IPS DF 4.7 (cell line): ENCODE results near the gene KCNQ2.
"Not testable (repeated sequence)": the region's sequence is repeated elsewhere in the genome, so short reads cannot be mapped to it uniquely, and the experiment has no call there.

Experiments
- DNase-seq: peaks from one replicate; pipeline ENCODE4 v3.0.0-alpha.2; 2013; ENCODE audit warnings: low spot score; ENCODE audit errors: extremely low read depth

Gene KCNQ2

DNA sequence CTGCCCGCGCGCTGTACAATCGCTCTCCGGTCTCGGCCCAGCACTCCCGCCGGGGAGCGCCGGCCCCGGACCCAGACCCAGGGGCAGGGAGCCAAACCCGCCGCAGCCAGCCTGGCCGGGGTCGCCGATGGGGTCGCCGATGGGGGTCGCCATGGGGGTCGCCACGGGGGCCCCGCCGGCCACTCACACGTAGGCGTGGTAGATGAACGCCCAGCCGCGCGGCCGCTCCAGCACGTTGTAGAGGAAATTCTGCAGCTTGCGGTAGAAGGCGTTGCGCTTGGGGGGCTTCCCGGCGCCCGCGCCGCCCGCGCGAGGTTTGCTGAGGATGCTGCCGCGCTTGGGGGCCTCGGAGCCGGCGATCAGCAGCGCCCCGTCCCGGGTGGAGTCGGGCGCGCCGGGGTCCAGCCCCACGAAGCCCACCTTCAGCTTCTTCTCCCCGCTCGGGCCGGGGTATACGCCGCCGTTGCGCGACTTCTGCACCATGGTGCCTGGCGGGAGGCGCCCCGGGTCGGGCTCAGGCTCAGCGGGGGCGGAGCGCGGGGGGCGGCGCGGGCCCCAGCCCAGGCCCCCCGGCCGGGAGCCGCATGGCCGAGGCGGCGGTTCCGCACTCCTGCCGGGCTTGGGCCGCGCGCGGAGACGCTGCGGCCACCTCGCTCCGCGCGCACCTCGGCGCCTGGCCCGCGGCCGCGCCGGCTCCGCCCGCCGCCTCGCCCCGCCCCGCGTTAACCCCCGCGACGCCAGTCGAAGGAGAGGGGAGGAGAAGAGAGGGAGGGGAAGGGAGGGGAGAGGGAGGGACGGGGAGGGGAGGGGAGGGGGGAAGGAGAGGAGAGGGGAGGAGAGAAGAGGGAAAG lies at the start of gene KCNQ2:
Gene KCNQ2 (minus strand): TSS at position 675 of the 851 bp plus-strand sequence. CDS start 192 bp downstream, at position 483.
- DNase-seq: no peak

DNA sequence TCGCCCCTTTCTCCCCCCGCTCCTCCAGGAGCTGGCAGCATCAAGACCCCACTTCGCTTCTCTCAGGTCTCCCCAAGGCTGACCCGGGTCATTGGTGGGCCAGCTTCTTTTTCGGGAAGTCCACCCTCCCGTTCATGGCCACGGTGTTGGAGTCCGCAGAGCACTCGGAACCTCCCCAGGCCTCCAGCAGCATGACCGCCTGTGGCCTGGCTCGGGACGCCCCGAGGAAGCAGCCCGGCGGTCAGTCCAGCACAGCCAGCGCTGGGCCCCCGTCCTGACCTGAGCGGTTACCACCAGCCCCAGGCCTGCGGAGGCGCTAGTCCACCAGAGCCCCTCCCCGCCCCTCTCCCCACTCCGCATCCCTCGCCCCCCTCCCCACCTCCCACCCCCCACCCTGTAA lies 49.1 kb upstream of the KCNQ2 start:
- DNase-seq: no peak

DNA sequence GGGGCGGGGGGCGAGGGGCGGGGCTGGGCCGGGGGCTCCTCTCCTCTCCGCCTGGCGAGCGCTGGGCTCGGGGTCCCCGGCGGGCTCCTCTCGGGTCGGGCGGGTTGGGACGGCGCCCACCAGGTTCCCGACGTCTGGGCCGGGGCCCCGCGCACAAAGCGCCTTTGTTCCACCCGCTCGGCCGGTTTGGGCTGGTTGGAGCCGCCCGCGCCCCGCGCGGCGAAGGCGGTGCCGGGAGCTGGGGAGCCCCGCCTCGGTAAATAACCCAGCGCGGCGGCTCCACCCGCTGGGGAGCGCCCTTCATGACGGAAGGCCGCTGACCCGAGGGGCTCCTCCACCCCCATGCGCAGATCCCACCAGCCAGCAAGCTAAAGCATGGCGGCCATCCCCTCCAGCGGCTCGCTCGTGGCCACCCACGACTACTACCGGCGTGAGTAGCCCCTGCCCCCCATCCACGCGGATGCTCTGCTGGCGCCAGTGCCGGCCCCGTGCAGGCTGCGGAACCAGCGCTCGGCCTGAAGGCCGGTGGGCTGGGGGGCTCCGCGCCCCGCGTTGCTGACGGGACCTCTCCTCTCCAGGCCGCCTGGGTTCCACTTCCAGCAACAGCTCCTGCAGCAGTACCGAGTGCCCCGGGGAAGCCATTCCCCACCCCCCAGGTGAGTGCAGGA lies 48.6 kb upstream of the KCNQ2 start:
- DNase-seq: no peak

DNA sequence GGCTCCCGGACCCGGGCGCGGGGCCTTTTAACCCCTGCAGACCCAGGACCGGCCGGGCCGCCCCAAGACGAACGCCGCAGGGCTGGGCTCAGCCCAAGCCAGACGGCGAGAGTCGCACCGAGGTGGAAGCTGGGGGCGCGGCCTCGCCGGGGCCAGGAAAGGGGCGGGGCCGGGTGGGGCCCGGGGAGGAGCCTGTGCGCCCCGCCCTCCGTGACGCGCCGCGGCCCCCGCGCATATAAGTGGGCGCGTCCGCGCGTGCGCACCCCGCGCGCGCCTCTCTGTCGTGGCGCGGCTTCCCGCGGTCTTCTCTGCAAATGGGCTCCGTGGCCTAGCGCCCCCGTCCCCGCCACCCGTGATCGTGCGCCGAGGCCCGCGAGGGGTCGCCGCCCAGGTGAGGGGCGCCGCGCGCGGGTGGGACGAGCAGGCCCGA lies 48.1 kb upstream of the KCNQ2 start, which contains the start of gene PPDPF:
Gene PPDPF (plus strand): TSS at position 262 of the 430 bp plus-strand sequence. CDS start 544 bp downstream, outside the sequence.
- DNase-seq: no peak

DNA sequence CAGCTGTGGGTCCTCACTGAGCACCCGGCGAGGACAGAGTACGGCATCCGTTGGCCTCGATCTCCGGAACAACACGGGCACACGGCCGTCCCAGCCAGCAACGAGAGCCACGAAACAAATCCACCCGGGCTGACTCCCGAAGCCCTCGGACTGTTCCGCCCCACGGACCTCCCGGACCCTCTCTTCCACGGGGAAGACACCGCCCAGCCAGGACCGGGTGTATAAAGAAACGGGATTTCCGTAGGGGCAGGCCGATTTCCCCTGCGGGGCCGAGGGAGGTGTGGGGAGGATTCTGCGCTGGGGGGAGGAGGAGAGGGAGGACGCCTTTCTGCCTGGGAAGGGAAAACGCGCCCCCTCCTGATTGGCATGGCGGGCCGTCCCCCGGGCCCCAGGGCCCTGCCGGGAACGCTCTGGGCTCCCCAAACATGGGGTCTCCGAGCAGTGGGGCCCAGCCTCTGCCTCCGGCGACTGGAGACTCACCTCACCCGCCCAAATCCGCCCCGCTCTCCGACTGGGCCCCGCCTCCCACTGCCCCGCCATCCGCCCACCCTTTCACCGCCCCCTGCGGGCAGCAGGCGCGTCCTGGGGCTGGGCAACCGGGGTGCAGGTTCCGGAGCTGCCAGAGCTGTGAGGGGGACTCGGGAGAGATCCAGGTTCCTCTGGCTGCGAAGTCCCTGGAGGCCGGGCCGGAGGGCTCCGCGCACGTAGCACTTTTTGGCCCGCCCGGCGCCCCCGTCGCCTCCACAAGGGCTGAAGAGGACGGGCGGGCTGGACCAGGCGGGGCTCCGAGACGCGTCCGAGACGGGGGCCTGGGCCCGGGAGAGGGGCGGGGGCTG lies 47.4 kb upstream of the KCNQ2 start:
- DNase-seq: no peak

DNA sequence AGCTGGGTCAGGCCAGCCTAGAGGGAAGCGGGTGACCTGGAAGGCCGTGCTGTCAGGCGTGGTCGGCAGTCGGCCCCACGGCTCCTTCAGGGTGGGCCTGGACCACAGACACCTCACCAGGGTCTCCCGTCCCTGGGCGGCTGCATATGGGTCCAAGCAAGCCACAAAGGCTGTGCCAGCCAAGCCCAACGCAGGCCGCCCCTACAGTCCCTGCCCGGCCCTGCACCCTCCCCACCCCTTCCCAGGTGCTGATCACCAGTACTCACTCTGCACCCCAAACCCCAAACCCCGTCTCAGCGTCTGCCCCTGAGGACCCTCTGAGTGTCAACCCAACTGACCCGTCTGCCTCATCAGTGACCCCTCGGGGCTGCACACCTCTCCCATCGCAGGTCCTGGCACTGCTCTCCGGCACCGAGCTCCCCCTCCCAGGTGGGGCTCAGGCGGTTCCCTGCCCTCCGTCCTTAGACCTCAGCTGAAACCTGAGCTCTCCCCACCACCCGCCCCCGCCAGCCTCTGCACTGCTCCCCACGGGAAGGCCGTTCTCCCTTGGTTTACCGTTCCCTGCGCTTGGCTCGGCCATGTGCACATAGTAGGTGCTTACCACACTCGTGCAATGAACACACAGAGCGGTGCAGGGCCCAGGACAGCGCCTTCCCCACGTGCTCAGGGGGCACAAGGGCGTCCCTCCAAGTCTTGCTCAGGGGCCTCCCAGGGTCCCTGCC lies 46.7 kb upstream of the KCNQ2 start:
- DNase-seq: no peak

DNA sequence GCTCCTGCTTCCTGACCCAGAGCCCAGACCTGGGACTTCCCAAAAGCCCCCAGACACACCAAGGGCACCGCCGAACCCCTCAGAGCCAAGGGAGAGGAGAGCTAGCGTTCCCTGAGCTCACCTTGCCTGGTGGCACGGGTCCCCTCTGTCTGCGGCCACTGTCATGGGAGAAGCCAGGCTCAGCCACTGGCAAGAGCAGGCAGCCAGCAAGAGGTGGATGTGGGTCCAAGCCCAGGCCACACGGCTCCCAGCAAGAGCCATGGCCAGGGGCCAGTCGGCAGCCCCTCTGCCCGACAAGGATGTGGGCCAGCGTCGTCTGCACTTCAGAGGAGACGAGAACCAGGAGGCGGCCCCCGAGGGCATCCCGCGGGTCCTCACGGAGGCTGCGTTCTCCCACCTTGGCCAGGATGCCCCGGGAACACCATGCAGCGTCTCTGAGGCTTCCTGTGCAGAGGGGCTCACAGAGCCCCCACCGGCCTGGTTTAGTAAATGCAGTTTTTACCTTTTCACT lies 46.0 kb upstream of the KCNQ2 start:
- no peak for DNase-seq

DNA sequence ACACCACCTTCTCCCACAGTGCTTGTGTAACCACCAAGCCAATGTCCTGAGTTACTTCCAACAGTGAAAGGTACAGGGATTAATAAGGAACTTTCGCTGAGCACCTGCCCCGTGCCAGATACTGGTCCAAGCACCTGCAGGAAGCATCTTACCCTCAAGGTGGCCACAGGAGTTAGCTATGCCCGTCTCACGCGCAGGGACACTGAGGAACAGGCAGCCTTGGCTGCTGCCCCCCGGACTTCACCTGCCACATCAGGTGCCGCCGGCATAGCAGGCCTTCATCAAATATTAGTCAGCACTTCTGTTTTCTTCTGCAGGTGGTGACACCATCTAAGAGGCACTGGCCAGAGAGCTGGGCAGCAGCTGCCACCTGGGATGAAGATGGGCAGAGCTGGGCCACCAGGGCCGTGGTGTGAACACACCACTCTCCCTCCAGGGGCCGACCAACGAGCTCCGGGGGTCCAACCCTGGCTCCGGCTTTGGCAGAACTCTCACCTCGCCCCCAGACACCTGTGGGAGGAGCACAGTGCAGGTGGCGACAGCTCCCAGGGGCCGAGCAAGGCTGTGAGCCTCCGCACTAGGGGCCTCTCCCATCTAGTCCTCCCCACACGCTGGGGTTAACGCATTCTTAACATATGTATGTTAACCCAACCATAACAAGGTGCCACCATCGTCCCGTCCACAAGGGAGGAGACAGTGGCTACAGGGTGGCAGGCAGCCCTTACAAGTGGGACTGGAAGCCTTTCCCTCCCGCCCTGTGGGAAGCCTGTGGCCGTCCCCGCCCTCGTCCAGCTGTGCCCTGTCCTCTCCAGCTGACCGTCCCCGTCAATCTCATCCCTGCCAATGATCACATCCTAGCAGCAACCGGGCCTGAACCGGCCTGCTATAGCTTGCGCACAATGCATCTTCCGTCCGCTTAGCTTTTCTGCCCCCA lies 45.2 kb upstream of the KCNQ2 start:
- no peak for DNase-seq

DNA sequence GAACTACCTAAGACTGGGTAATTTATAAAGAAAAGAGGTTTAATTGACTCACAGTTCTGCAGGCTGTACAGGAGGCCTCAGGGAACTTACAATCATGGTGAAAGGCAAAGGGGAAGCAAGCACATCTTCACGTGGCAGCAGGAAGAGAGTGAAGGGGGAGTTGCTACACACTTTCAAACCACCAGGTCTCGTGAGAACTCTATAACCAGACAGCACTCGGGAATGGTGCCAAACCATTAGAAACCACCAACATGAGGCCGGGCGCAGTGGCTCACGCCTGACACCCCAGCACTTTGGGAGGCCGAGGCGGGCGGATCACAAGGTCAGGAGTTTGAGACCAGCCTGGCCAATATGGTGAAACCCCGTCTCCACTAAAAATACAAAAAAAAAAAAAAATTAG lies 42.1 kb upstream of the KCNQ2 start:
- not testable (repeated sequence) for DNase-seq

DNA sequence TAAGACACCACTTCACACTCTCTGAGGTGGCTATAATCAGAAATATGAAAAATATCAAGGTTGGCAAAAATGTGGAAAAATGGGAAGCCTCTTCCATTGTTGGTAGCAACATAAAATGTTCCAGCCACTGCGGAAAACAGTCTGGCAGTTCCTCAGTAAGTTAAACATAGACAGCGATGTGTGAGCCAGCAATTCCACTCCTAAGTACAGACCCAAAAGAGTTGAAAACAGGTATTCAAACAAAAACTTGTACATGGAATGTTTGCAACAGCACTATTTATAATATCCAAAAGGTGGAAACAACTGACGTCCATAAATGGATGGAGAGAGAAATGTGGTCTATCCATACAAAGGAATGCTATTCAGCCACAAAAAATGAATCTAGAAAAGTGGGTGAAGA lies 40.8 kb upstream of the KCNQ2 start:
- DNase-seq: no peak

DNA sequence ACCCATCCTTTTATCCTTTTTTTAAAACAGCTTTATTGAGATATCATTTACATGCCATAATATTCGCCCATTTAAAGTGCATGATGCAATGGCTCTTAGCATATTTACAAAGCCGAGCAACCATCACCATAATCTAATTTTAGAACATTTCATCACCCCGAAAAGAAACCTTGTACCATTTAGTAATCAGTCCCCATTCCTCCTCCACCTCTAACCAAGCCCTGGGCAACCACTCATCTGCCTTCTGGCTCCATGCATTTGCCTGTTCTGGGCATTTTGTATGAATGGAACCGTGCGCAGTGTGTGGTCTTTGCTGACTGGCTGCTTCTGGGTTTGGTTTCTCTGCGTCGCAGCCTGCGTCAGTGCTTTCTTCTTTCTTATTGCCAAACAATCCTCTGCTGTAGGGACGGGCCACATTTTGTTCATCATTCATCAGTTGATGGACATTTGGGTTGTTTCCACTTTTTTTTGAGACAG lies 36.7 kb upstream of the KCNQ2 start:
- DNase-seq: no peak

DNA sequence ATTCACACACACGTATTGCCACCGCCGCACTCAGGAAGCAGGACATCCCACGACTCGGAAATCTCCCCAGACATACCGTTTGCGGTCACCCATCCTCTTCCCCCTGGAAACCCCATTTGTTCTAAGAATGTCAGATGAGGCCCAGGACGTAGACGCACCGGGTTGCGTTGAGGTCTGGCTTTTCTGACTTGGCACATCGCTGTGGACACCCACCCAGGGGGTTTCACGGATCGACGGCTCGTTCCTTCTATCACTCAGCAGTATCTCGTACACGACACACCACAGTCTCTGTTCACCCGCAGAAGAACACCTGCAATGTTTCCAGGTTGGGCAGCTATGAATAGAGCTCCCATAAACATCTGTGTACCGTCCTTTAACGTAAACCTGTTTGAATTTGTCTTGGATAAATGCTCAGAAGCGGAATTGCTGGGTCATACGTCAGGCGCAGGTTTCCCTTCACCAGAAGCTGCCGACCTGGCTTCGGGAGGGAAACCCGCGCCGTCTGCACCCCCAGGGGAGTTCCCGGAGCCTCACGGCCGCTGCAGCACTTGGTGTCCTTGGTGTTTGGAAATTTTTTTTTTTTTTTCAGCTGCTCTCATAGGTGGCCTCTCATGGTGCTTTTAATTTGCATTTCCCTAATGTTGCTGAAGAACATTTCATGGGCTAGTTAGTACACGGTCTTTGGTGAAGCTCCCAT lies 35.8 kb upstream of the KCNQ2 start:
- no peak for DNase-seq

DNA sequence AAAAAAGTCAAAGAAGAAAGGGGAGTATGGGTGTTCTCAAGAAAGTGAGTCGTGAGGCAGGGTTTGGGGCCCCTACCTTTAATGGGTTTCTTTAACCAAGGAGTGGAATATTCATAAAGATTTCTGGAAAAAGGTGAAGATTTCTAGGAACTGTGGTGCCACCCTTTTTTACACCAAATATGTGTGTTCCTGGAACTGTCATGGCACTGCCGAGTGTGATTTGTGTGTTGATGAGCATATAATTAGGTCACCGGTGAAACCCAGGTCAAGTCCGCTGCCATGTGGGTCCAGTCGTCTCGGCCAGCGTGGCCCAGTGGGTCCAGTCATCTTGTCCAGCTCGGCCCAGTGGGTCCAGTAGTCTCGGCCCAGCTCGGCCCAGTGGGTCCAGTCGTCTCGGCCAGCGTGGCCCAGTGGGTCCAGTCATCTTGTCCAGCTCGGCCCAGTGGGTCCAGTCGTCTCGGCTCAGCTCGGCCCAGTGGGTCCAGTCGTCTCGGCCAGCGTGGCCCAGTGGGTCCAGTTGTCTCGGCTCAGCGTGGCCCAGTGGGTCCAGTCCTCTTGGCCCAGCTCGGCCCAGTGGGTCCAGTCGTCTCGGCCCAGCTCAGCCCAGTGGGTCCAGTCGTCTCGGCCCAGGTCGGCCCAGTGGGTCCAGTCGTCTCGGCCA lies 34.8 kb upstream of the KCNQ2 start:
- no peak for DNase-seq

DNA sequence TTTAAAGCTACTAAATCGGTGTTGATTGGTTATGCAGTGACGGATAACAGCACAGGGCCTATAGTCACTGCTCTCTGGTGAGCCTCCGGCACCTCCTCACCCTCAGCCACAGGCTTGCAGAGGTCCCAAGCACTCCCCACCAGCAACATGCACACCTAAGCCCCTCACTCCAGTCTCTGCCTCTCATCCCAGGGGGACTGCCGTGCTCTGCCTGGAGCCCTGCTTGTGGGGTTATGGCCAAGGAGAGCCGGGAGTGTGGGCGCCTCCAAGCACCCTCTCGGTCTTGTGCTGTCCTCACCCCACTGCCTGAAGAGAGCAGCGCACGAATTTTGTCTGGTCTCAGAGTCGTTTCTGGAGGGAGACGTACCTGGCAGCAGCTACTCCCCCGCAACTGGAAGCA lies 33.3 kb upstream of the KCNQ2 start:
- no peak for DNase-seq

DNA sequence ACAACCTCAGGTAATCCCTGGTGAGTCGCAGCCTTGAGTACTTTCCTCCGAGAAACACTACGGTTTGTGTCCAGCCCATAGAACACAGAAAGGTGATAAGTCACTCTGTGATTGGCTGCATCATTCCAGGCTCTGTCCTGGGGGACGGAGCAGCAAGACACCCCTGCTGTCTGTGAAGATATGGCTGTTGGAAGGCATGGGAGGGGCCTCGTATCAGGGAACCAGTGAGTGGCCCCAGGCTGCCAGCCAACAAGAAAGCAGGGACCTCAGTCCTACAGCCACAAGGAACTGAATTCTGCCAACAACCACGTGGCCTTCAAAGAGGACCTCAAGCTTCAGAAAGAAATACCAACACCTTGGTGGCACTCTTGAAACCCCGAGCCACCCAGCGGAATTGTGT lies 32.8 kb upstream of the KCNQ2 start:
- DNase-seq: no peak

DNA sequence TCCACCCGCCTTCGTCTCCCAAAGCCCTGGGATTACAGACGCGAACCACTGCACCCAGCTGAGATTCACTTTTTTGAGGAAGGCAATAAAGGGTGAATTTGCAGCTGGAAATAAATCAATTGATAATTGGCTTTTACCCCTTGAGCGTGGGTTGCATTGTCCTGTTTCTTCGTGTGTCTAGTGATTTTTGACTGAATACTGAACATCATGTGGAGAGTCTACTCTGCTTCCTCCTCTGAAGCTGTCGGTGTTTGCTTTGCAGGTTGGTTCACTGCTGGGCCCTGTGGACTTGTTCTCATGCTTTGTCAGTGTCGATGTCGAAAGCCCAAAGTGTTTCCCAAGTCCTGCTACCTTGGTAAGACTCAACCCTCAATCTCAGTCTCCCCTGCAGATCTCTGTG lies 32.2 kb upstream of the KCNQ2 start:
- DNase-seq: no peak

DNA sequence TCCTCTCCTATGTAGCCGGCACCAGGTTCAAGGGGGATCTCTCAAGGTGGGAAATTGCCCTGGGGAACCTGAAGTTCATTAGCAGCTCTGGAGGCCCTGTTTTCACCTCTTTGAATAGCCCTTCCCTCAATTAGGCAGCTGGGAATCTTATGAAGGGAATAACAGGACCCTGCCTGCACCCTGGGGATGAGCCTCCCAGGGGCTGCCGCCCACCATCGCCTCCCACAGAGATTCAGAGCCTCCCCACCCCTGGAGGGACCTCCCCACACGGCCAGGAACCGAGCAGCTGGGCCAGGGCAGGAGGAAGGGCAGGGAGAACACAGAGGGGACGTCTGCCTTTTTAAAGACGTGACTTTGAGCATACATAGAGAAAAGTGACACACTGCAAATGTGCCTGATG lies 31.1 kb upstream of the KCNQ2 start:
- DNase-seq: no peak

DNA sequence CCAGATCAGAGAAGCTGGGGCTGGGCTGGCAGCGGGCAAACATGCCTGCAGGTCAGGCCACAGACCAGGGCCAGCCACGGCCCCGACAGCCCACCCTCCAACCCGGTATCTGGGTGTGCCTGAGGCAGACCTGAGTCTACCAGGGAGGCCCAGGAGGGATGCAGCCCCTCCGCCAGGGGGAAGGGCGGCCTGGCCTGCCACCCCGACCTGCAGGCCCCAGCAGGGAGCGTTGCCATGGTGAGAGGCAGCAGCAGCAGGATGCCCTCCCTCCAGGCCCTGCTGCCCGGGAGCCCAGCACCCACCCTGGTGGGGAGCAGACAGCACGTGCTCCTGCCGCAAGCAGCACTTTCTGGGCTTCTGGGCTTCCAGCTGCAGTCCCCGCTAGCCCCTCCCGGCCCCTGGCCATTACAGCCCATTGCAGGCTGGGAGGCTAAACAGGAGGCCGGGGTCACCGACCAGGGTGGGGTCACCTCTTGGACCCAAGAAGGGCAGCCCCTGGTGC lies 30.3 kb upstream of the KCNQ2 start:
- DNase-seq: no peak
